Liver (tissue), 3 donors: ENCODE results near the gene CHMP3.

ENCODE experiments used
- EGR1 ChIP-seq, 2 donors: IDR thresholded peaks; 2 replicates each; pipeline ENCODE4 v1.6.1; 2016 to 2018; ENCODE audit warnings: antibody characterized with exemption in 2 of 2, low read depth in 2 of 2
- GABPA ChIP-seq, 2 donors: IDR thresholded peaks in 1 of 2; conservative IDR thresholded peaks in 1 of 2; 2 replicates each; pipeline ENCODE4 v1.6.1; 2016; ENCODE audit warnings: antibody characterized with exemption in 2 of 2, mild to moderate bottlenecking in 1 of 2, moderate library complexity in 1 of 2
- HNF4A ChIP-seq, 2 donors: conservative IDR thresholded peaks; 2 replicates each; pipeline ENCODE4 v1.6.1; 2016; ENCODE audit warnings: antibody characterized with exemption in 2 of 2, mild to moderate bottlenecking in 2 of 2
- JUND ChIP-seq, 2 donors: IDR thresholded peaks; 2 replicates each; pipeline ENCODE4 v1.6.1; 2016; ENCODE audit warnings: antibody characterized with exemption in 2 of 2
- RAD21 ChIP-seq, 2 donors: IDR thresholded peaks; 2 replicates each; pipeline ENCODE4 v1.6.1; 2016; ENCODE audit warnings: antibody characterized with exemption in 2 of 2, mild to moderate bottlenecking in 2 of 2
- SP1 ChIP-seq: IDR thresholded peaks from 2 replicates; pipeline ENCODE4 v1.6.1; 2018; ENCODE audit warnings: antibody characterized with exemption, mild to moderate bottlenecking
- YY1 ChIP-seq: IDR thresholded peaks from 2 replicates; pipeline ENCODE4 v1.6.1; 2016; ENCODE audit warnings: antibody characterized with exemption, mild to moderate bottlenecking
- TF ChIP-seq, protein P1 (sequence below): fragments of 150-350 bp; IDR thresholded peaks from 2 replicates; pipeline ENCODE4 v1.5.1; 2017; ENCODE audit warnings: improper control_type of control experiment, low read depth, low read length; ENCODE audit not compliant: missing input control
- TF ChIP-seq, protein P2 (sequence below): IDR thresholded peaks from 2 replicates; pipeline ENCODE4 v1.6.1; 2016; ENCODE audit warnings: antibody characterized with exemption, mild to moderate bottlenecking
- TF ChIP-seq, protein P3 (sequence below): IDR thresholded peaks from 2 replicates; pipeline ENCODE4 v1.6.1; 2016; ENCODE audit warnings: antibody characterized with exemption
- TF ChIP-seq, protein P4 (sequence below): IDR thresholded peaks from 2 replicates; pipeline ENCODE4 v1.6.1; 2016; ENCODE audit warnings: antibody characterized with exemption
- donor health status: healthy.
- donor health status: healthy.

DNA sequence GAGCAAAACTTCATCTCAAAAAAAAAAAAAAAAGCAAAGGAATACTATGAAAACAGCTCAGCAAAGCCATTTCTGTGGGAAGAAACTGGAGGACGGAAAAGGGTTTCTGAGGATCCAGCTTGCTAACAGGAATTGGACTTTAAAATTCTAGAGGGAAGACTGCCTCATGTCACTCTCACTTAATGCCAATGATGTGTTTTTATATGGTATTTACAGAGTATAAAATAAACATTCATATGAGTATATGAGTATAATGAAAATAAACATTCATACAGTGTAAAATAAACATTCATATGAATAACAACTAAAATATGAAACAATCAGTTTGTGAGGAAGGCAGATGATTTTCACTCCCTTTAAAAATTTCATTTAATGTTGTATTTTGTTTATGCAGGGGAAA is 43.9 kb downstream of the CHMP3 start:
- TF ChIP-seq EGR1 (IDR thresholded peaks at IDR 0.05; ENCODE audit: low read depth in 2 of 2) (no peak), JUND (IDR thresholded peaks at IDR 0.05) (no peak), HNF4A (conservative IDR thresholded peaks at IDR 0.05) (no peak), GABPA (IDR thresholded peaks at IDR 0.05 in 1 of 2, conservative IDR thresholded peaks at IDR 0.05 in 1 of 2) (no peak), SP1 (no peak), RAD21 (IDR thresholded peaks at IDR 0.05) (no peak), YY1 (no peak)
- TF ChIP-seq, protein P1, sequence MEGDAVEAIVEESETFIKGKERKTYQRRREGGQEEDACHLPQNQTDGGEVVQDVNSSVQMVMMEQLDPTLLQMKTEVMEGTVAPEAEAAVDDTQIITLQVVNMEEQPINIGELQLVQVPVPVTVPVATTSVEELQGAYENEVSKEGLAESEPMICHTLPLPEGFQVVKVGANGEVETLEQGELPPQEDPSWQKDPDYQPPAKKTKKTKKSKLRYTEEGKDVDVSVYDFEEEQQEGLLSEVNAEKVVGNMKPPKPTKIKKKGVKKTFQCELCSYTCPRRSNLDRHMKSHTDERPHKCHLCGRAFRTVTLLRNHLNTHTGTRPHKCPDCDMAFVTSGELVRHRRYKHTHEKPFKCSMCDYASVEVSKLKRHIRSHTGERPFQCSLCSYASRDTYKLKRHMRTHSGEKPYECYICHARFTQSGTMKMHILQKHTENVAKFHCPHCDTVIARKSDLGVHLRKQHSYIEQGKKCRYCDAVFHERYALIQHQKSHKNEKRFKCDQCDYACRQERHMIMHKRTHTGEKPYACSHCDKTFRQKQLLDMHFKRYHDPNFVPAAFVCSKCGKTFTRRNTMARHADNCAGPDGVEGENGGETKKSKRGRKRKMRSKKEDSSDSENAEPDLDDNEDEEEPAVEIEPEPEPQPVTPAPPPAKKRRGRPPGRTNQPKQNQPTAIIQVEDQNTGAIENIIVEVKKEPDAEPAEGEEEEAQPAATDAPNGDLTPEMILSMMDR = no peak
- TF ChIP-seq, protein P2, sequence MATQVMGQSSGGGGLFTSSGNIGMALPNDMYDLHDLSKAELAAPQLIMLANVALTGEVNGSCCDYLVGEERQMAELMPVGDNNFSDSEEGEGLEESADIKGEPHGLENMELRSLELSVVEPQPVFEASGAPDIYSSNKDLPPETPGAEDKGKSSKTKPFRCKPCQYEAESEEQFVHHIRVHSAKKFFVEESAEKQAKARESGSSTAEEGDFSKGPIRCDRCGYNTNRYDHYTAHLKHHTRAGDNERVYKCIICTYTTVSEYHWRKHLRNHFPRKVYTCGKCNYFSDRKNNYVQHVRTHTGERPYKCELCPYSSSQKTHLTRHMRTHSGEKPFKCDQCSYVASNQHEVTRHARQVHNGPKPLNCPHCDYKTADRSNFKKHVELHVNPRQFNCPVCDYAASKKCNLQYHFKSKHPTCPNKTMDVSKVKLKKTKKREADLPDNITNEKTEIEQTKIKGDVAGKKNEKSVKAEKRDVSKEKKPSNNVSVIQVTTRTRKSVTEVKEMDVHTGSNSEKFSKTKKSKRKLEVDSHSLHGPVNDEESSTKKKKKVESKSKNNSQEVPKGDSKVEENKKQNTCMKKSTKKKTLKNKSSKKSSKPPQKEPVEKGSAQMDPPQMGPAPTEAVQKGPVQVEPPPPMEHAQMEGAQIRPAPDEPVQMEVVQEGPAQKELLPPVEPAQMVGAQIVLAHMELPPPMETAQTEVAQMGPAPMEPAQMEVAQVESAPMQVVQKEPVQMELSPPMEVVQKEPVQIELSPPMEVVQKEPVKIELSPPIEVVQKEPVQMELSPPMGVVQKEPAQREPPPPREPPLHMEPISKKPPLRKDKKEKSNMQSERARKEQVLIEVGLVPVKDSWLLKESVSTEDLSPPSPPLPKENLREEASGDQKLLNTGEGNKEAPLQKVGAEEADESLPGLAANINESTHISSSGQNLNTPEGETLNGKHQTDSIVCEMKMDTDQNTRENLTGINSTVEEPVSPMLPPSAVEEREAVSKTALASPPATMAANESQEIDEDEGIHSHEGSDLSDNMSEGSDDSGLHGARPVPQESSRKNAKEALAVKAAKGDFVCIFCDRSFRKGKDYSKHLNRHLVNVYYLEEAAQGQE = no peak
- TF ChIP-seq, protein P3, sequence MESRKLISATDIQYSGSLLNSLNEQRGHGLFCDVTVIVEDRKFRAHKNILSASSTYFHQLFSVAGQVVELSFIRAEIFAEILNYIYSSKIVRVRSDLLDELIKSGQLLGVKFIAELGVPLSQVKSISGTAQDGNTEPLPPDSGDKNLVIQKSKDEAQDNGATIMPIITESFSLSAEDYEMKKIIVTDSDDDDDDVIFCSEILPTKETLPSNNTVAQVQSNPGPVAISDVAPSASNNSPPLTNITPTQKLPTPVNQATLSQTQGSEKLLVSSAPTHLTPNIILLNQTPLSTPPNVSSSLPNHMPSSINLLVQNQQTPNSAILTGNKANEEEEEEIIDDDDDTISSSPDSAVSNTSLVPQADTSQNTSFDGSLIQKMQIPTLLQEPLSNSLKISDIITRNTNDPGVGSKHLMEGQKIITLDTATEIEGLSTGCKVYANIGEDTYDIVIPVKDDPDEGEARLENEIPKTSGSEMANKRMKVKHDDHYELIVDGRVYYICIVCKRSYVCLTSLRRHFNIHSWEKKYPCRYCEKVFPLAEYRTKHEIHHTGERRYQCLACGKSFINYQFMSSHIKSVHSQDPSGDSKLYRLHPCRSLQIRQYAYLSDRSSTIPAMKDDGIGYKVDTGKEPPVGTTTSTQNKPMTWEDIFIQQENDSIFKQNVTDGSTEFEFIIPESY = no peak
- TF ChIP-seq, protein P4, sequence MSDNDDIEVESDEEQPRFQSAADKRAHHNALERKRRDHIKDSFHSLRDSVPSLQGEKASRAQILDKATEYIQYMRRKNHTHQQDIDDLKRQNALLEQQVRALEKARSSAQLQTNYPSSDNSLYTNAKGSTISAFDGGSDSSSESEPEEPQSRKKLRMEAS = no peak
